ENCODE results near the gene MLKL. TPM values are rescaled to one million over a fixed set of nuclear protein-coding genes. Genes with fewer than 3 reads are reported as not detected.

MLKL gene
- total and polyA plus RNA-seq, 2 of the 13 experiments (the other 11 are each of a cell fraction or from before 2014, with no cell fraction given): 6.4 to 10.7 TPM

GRCh38 chr16:74743668-74744299 lies 43.1 kb upstream of the MLKL start (continued):
- no peak for TF ChIP-seq NFKB2 (CRISPR knock-in tag; IDR thresholded peaks at IDR 0.05; ENCODE audit: borderline replicate concordance)

- peak; percentile 9; the same call in 2 of the 3 replicates for ATAC-seq
- Histone ChIP-seq H3K36me3 (replicated peaks in 1 of 2; ENCODE audit: control insufficient read depth in 1 of 2, insufficient read depth in 2 of 2, low read length in 2 of 2) (no peaks in the 10 kb centered on the region), H3K79me2 (ENCODE audit: insufficient read depth, low read length) (no peaks in the 10 kb centered on the region), H3K4me2 (ENCODE audit: low read depth, low read length) (peak overlapping the region; percentile 74), H3K27me3 (ENCODE audit: control insufficient read depth in 1 of 2, insufficient read depth in 2 of 2, low read length in 2 of 2) (peaks cover 5 to 52% of the 10 kb centered on the region in 2 experiments; a peak in 4 of 5 replicates), H3K4me3 (replicated peaks in 1 of 3; ENCODE audit: insufficient read depth in 1 of 3, low read depth in 2 of 3, low read length in 3 of 3) (peak overlapping the region; percentile 12 to 51 (median 41); a peak in 5 of 6 replicates), H3K9ac (ENCODE audit: insufficient read depth, low read depth, low read length) (no peak overlapping the region), H2AFZ (ENCODE audit: low read length) (no peak overlapping the region), H4K20me1 (ENCODE audit: insufficient read depth, low read length) (no peaks in the 10 kb centered on the region), H3K9me3 (ENCODE audit: low read length) (no peaks in the 10 kb centered on the region), H3K4me1 (ENCODE audit: insufficient read depth, low read length) (peaks cover 23% of the 10 kb centered on the region), H3K27ac (ENCODE audit: extremely low read length, insufficient read depth, low read length) (no peak overlapping the region)
- 19% methylated on average over 8 of the region's 8 CpGs for WGBS (ENCODE audit: low lambda C conversion rate)
- POLR2A ChIA-PET: no interaction called here
- BruUV-seq (replicated peaks): no TSS peak
- DNase-seq (ENCODE audit: low spot score): no peak
- FAIRE-seq: no peak
- intact Hi-C loops (cut with micrococcal nuclease; ENCODE audit: unreplicated experiment) (no loop called here), in situ Hi-C loops (cut with HindIII; ENCODE audit: extremely low pct_ligation_motif_present, low pct_unique_long_range_greater_than_20kb) (no loop called here)
- TF ChIP-seq ZMYM3 (CRISPR knock-in tag; IDR thresholded peaks at IDR 0.05): no peak
- no peak for TF ChIP-seq ZNF564 (CRISPR knock-in tag; IDR thresholded peaks at IDR 0.05)
- TF ChIP-seq PRMT3 (CRISPR knock-in tag; IDR thresholded peaks at IDR 0.05; ENCODE audit: borderline replicate concordance, low read depth): no peak
- no peak for TF ChIP-seq RFXAP (CRISPR knock-in tag; IDR thresholded peaks at IDR 0.05; ENCODE audit: borderline replicate concordance)
- no peak for TF ChIP-seq RAD51 (IDR thresholded peaks at IDR 0.05; ENCODE audit: borderline replicate concordance)
- no peak for TF ChIP-seq SOX6 (IDR thresholded peaks at IDR 0.05)
- TF ChIP-seq SOX6 (CRISPR knock-in tag; IDR thresholded peaks at IDR 0.05): no peak
- TF ChIP-seq RBM39 (IDR thresholded peaks at IDR 0.05; ENCODE audit: low read depth, low read length, poor library complexity, severe bottlenecking): no peak
- TF ChIP-seq ZNF367 (CRISPR knock-in tag; IDR thresholded peaks at IDR 0.05; ENCODE audit: borderline replicate concordance): no peak
- no peak for TF ChIP-seq ZNF331 (CRISPR knock-in tag; IDR thresholded peaks at IDR 0.05)
- no peak for TF ChIP-seq ZNF180 (CRISPR knock-in tag; IDR thresholded peaks at IDR 0.05; ENCODE audit: borderline replicate concordance, low read depth)
- TF ChIP-seq ZNF33A (CRISPR knock-in tag; IDR thresholded peaks at IDR 0.05; ENCODE audit: borderline replicate concordance): no peak
- TF ChIP-seq NRL (CRISPR knock-in tag; IDR thresholded peaks at IDR 0.05; ENCODE audit: borderline replicate concordance): no peak
- TF ChIP-seq CREM (IDR thresholded peaks at IDR 0.05): no peak
- no peak for TF ChIP-seq CREM (CRISPR knock-in tag; IDR thresholded peaks at IDR 0.05)
- no peak for TF ChIP-seq MLLT10 (CRISPR knock-in tag; IDR thresholded peaks at IDR 0.05)
- no peak for TF ChIP-seq CSRNP2 (CRISPR knock-in tag; conservative IDR thresholded peaks at IDR 0.05; ENCODE audit: low read depth)
- TF ChIP-seq, protein P1, sequence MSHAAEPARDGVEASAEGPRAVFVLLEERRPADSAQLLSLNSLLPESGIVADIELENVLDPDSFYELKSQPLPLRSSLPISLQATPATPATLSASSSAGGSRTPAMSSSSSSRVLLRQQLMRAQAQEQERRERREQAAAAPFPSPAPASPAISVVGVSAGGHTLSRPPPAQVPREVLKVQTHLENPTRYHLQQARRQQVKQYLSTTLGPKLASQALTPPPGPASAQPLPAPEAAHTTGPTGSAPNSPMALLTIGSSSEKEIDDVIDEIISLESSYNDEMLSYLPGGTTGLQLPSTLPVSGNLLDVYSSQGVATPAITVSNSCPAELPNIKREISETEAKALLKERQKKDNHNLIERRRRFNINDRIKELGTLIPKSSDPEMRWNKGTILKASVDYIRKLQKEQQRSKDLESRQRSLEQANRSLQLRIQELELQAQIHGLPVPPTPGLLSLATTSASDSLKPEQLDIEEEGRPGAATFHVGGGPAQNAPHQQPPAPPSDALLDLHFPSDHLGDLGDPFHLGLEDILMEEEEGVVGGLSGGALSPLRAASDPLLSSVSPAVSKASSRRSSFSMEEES (CRISPR knock-in tag; IDR thresholded peaks at IDR 0.05): no peak
- no peak for TF ChIP-seq ADNP (CRISPR knock-in tag; IDR thresholded peaks at IDR 0.05)
- no peak for TF ChIP-seq KLF15 (CRISPR knock-in tag; IDR thresholded peaks at IDR 0.05; ENCODE audit: borderline replicate concordance)
- CTCF ChIA-PET (ENCODE audit: low intra/inter-chr PET ratio, low total read pairs): no interaction called here
These were observed 42.5 kb upstream of the MLKL start for GRCh38 chr16:74743045-74743667.

All from HepG2 (cell line).